GM10248 (cell line): Measurements from ENCODE around the gene JPT1.

ENCODE experiments used
- CTCF ChIA-PET: fragments of 300-600 bp; sonication (Branson Sonifier 250); formaldehyde crosslinking; extraction: SDS; loops from one replicate; lab custom pipeline; 2021; ENCODE audit warnings: antibody characterized with exemption; lab: Yijun Ruan, JAX
- POLR2A ChIA-PET: fragments of 350-650 bp; sonication (Branson Sonifier 250); formaldehyde crosslinking; extraction: SDS; loops from one replicate; lab custom pipeline; 2020; ENCODE audit warnings: antibody characterized with exemption; lab: Yijun Ruan, JAX
- DNase-seq: peaks from one replicate; pipeline ENCODE4 v3.0.0; 2012; ENCODE audit errors: extremely low spot score
- TF ChIP-seq, protein P1 (sequence below): IDR thresholded peaks from 2 replicates; pipeline ENCODE4 v1.5.1; 2012; ENCODE audit warnings: mild to moderate bottlenecking, low read depth; ENCODE audit errors: extremely low read depth, missing control alignments, control extremely low read depth

The JPT1 gene

DNA sequence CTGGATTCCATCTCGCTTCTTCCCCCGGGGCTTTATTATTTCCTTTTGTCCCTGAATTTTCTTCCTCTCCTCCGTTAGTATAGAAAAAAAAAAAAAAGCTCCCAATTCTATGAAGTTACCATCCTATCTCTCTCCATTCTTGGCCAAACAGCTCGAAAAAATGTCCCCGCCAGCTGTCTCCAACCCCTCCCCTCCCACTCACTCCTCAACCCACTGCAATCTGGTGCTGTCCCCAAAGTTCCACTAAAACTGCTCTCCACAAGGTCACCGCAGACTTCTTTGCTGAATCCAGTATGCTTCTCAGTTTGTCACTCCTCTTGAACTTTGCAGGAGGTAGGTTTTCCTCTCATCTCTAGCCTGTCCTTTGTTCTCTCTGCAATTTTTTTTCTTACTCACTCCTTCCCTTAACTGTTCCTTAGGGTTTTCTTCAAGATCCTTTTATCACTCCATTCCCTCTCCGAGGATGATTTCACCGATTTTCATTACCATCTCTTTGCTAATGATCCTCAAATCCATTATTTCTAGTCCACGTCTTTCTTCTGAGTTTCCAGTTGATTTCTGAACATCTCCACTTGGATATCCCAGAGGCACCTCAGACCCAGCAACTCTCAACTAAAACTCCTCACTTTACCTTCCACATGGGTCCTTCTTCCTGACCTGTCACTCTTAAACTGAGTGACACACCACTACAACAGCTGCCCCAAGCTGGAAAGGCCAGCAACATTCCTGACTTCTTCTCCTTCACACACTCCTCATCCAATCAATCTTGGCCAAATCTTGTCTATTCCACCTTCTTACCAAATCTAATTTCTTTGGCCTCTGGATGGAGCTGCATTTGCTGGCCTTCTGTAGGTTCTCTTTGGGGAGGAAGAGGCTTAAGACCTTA, 29.9 kb upstream of the JPT1 start:
- CTCF ChIA-PET = interaction anchor here (0.9 to 11.4 kb wide), 8 partner anchors 12 to 223 kb away, joined by 3 to 113 read pairs (median 6); partner anchors contain the start of gene MIF4GD
- TF ChIP-seq, protein P1, sequence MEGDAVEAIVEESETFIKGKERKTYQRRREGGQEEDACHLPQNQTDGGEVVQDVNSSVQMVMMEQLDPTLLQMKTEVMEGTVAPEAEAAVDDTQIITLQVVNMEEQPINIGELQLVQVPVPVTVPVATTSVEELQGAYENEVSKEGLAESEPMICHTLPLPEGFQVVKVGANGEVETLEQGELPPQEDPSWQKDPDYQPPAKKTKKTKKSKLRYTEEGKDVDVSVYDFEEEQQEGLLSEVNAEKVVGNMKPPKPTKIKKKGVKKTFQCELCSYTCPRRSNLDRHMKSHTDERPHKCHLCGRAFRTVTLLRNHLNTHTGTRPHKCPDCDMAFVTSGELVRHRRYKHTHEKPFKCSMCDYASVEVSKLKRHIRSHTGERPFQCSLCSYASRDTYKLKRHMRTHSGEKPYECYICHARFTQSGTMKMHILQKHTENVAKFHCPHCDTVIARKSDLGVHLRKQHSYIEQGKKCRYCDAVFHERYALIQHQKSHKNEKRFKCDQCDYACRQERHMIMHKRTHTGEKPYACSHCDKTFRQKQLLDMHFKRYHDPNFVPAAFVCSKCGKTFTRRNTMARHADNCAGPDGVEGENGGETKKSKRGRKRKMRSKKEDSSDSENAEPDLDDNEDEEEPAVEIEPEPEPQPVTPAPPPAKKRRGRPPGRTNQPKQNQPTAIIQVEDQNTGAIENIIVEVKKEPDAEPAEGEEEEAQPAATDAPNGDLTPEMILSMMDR = no peak

DNA sequence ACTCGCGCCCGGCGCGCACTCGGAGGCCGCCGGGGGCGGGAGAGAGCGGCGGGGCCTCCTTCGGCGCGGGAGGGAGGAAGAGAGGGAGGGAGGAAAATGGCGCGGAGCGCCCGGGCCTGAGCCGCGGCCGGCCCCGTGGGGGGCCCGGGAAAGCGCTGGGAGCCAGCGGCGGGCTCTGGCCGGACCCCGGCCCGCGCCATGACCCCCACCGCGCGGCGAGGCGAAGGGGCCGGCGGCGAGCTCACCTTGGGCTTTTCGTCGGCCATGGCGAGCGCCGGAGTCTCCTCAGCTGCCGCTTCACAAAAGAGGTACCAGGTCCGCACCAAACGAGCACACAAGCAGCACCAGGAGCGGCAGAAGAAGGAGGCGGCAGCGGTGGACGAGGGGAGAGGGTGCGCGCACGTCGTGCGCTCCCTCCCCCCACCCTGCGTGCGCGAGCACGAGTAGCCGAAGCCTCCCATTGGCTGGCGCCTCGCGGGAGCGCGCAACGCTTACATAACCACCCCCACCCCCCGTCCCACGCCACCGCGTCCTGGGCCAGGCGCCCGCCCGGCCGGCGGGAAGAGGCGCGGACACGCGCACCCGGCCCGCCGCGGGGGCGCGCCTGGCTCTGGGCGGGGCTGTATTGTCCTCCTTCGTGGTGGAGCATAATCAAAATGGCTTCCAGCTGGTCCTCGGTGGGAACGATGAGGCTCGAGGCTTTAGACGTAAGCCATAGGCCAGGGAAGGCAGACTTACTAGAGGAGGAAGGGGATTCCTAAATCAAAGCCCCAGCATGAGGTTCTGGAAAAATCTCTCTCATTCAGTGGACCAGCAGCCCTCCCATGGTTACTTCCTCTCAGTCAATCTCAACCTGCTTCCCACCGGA, 28.5 kb upstream of the JPT1 start, which contains the start of gene SUMO2:
TSS of gene SUMO2 (minus strand) at position 391 of the 868 bp plus-strand sequence. CDS start at position 266, 125 bp downstream.
- TF ChIP-seq, protein P1 = no peak
- ChIA-PET CTCF (interaction anchor here (1.4 to 11.4 kb wide), 7 partner anchors 11 to 221 kb away, joined by 3 to 113 read pairs (median 7); partner anchors contain the start of gene MIF4GD), POLR2A (interaction anchor here (0.6 to 1.5 kb wide), 4 partner anchors 29 to 113 kb away, joined by 3 to 4 read pairs (median 3); partner anchors contain the start of gene JPT1)
- peak; percentile 99 for DNase-seq

More for the DNA sequence above, 29.9 kb upstream of the JPT1 start:
- no peak for DNase-seq
- POLR2A ChIA-PET = interaction anchor here (0.6 to 1.5 kb wide), 3 partner anchors 70 to 328 kb away, joined by 3 to 6 read pairs (median 4); no protein-coding TSS in a partner anchor

DNA sequence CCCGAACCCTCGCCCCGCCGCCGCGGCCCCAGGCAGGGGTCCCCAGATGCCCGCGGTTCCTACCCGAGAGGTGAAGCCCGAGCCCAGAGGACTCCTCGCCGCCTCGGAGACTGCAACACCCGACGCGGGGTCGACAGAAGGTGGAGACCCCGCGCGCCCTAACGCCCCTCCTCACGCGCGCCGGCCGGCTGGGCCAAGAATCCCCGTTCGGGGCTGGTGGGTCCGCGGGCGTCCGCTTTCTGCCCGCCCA, 27.9 kb upstream of the JPT1 start:
- TF ChIP-seq, protein P1 = no peak
- ChIA-PET POLR2A (no interaction called here), CTCF (no interaction called here)
- no peak for DNase-seq

DNA sequence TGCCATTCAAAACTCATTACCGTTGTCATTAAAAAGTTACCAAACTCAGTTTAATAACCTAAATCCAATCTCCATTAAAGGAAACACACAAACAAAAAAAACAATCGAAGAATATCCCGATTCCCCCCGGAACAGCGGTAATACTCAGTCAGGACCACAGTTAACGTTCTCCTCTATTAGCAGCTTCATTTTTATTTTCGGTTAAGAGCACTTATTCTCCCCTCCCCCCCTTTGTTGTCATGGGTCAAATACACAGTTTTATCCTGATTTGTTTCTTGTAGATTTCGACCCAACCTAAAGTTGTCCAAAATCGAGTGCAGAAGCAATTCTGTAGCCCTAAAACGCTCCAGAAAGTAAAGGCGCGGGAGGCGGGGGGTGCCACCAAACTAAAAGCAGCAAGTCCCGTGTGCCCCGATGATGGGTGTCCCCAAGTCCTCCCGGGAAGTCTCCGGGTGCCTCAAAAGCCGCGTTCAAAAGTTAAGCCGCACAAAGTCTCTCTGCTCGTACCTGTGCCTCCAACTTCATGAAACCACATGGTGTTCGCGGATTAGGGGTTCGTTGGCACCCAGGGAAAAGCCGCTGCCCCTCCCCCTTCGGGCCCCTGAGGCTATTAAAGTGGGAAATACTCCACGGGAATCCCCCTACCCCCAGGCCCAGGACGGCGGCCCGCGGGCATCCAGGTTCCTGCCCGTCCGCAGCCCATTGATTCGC, 27.5 kb upstream of the JPT1 start:
- CTCF ChIA-PET = interaction anchor here (1.5 to 2.4 kb wide), 3 partner anchors 10 to 67 kb away, joined by 3 to 18 read pairs (median 8); no protein-coding TSS in a partner anchor
- TF ChIP-seq, protein P1 = no peak
- POLR2A ChIA-PET = no interaction called here
- peak; percentile 31 for DNase-seq

DNA sequence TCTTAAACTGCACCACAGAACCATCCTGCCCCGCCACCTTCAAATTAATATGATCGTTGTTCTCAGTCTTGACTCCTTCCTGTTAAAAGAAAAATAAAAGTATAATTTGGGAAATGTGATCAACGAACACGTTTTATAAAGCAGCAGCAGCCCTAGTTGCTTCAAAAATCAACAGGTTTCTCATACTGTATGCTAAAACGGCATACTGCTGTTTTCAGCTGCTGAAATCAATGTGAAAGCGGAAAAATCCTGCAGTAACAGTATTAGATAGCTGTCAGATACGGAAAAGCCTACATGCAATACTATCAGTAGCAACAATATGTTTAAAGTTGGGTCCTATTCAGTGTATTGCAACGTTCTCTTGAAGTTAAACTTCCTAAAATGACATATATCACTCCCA, 26.8 kb upstream of the JPT1 start:
- CTCF ChIA-PET = interaction anchor here (0.8 to 2.4 kb wide), 5 partner anchors 10 to 217 kb away, joined by 3 to 18 read pairs (median 7); no protein-coding TSS in a partner anchor
- TF ChIP-seq, protein P1 = no peak
- POLR2A ChIA-PET = no interaction called here
- DNase-seq = no peak
